ENCODE results near the gene RHBG.

RHBG gene

DNA sequence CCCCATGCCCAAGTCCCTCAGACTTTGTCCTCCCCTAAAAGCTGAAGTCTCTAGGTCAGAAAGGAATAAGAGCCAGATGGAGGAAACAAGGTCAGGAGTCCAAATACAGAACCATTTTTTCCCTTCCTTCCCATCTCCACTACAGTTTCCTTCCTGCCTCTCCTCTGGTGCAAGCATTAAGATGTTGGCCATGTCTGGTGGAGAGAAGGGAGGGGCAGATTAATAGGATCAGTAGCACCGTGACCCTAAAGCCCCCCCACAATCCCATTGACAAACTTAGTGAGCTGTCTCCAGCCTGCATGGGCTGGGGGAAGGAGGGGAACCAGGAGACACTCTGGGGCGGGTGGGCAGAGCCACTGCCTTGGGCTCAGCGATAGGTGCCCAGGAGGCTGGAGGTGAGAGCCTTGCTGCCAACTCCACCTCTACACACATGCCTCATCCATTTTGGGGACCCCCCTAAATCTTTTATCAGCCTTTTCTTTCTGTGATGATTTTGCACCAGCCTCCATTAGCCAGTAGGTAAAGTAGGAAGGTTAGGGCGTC, 59.8 kb downstream of the RHBG start:
- no peak for DNase-seq

DNA sequence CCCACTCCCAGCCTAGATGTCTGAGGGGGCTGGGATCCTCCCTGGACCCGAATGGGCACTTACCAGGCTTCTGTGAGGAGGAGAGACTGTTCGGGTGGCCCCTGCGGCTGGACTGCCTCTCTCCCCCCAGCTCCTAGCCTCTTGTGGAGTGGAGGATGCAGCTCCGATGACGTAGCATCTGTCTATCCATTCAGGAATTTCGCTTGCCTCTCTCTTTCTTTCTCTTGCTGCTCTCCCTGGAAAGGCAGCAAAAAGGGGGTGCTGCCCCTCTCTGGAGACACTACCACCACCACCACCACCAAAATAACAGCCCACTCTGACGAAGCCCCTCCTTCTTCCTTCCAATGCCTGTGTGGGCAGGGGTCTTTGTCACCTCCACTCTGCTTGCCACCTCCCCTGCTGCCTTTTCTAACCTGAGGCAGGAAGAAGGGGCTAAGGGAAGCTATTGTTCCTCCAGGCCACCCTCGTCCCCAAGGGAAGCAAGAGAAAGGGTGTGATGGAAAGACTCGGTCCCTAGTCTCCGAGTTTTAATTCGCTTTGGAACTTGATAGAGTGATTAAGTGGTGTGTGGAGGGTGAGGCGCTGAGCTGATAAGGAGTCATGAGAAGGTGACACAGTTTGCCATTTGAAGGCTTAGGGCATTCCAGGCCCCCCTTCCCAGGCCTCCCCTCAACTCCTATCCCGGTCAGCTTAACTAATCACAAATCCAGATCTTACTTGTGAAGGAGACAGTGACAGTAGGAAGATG, 60.5 kb downstream of the RHBG start:
- DNase-seq, result no peak

DNA sequence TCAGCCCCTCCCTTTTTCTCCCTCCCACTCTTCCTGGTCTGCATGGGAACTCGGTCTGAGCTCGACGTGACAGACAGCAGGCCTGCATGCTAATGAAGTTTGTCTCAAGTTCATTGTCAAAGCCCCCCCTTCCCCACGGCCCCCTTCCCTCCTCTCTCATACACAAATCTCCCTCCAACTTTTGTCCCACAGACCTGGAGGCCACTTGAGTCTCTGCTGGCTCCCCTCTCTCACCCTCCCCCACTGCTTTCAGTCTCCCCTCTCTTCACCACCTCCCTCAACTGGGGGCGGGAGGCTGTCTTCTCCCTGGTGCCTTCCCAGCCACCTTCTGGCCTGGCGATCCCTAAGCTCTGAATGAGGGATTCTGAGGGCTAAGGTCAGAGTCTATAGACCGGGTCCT, 61.3 kb downstream of the RHBG start:
- no peak for DNase-seq

DNA sequence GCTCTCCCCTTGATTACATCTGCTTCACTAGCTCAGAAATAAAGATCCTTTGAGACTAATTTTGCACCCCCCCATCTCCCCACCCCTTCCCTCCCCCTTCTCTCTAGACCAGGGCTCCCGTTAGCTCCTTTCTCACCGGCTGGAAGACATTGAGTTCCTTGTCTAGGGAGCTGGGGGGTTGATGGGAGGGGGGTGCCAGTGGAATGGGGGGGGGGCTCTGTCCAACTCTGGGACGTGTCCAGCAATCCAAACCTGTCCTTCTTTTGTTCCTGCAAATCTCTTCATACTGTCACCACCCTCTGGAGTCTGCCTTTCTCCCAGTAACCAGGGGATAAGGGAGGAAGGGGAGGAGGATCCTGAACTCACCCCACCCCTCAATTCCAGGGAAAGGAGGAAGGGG, 61.9 kb downstream of the RHBG start:
- DNase-seq, result no peak

DNA sequence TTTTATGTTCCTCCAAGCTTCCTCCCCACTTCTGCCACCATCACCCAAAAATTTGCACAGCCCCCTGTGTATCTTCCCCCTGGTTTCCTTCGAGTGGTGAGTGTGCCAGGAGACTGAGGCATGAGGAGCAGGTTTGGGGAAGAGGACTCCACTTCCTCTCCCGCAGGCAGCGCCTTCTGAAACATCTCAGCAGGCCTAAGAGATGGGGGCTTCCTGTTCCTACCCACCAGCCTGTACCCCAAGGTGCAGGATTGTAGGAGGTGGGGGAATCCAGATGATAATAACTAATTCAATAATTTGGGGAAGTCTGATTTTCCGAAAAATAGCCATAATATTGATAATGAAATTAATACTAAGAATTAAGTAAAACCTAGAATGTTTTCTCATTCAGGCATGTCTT, 62.4 kb downstream of the RHBG start:
- no peak for DNase-seq

DNA sequence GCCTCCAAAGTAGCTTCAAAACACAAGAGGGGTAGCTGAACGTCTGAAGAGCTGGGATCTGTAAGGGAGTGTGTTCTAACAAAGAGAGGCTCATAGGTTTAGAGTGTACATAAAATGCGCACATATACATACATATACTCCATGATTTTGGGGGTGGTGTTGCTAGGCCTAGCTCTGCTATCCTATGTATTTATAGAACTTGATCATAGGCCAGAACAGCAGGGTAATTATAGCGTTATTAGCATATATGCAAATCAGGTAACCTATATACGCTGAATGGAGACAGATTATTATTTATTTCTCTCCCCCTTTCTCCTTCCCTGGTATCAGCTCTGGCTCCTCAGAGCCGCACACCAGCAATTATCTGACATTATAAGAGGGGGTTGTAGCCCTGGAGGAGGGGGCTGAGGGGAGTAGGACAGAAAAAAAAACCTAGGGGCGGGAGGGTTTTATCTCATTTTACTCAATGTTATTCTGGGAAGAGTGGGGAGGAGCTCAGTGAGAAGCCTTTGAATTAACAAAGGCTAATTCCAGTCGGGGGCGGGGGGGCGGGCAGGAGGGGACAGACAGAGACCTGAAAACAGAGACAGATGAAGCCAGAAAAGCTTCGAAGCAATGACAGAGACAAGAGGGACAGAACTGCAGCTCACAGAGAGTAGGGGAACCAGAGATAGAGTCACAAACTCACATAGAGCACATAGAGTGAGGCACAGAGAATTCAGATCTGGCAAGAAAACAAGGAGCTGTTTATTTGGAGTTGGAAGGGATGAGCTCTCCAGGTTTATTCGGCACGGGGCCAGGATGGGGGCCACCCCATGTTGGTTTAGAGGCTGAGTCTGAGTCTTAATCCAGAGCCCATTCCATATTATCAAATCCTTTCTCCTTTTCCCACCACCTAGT, 63.0 kb downstream of the RHBG start:
- DNase-seq, result no peak

DNA sequence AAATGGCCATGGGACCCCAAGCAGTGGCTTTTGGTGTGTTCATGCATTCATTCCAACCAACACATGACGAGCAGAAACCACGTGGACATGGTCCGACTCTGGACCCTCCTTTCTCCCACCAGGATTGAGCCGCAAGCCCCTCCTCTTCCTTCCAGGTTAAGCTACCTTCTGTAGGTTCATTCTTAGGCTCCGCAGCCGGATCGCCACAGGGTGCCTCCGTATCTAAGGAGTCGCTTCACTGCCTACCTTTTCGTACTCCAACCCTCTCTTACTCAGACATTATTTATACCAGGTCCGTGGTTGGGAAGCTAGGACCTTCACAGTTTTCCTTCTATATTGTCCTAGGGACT, 63.6 kb downstream of the RHBG start:
- no peak for DNase-seq

DNA sequence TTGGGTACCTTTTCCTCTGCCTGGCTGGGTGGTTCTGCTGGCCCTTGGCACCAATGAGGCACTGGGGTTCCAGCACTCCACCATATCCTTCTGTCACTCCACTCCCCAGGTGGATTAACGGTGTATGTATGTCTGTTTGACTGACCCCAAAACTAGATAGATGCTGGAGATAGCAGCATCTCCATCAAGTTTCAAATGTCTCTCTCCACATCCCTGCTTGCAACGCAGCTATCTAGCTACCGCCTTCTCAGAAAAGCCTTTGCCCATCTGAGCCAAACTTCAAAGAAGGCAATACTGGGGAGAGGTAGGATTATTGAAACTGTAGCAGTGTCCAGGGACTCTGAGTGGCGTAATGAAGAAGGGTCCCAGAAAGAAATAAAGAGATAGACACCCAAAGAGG, 64.0 kb downstream of the RHBG start:
- no peak for DNase-seq

DNA sequence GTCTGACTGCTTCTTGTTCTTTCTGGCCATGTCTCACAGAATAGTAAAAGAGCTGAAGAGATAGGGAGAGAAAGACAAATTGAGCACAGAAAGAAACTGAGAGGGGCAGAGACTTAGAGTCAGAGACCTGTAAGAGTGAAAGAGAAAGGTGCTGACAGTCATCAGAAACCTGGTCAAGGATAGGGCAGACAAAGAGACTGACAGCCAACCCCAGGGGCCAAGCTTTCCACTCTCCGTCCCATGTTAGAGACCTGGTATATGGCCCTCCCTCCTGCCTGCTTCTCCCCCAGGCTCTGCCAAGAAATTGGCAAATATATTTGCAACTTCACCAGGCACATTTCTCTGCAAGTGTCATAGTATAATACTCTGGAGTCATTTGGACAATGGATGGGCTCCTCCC, 64.6 kb downstream of the RHBG start:
- no peak for DNase-seq
